Gastrocnemius medialis (tissue), 4 donors: ENCODE results near the gene HSPG2. TPM values are rescaled to one million over a fixed set of nuclear protein-coding genes. Genes with fewer than 3 reads are reported as not detected.

Experiments
- ATAC-seq, 2 donors: fragments of 150-250 bp; one replicate each; pipeline ENCODE4 v1.9.1; 2016
- DNase-seq, 2 donors: peaks; one replicate each; pipeline ENCODE4 v3.0.0-alpha.2; 2019
- H3K27ac ChIP-seq, 4 donors: fragments of 200-600 bp; sonication (generic); 1 replicate in 1 of 4; 2 replicates in 3 of 4; pipeline ENCODE4 v1.5.1; 2016 to 2018; ENCODE audit warnings: mild to moderate bottlenecking in 2 of 4, moderate library complexity in 1 of 4
- H3K27me3 ChIP-seq, 3 donors: fragments of 200-600 bp; sonication (generic) in 2 of 3; 1 replicate in 1 of 3; 2 replicates in 2 of 3; pipeline versions ENCODE4 v1.5.1 to v1.6.0; 2016 to 2019; ENCODE audit warnings: mild to moderate bottlenecking in 1 of 3, moderate library complexity in 1 of 3
- H3K36me3 ChIP-seq, 2 donors: fragments of 200-600 bp; sonication (generic) in 1 of 2; one replicate each; pipeline ENCODE4 v1.5.1; 2017 to 2018
- H3K4me1 ChIP-seq, 2 donors: fragments of 200-600 bp; sonication (generic) in 1 of 2; one replicate each; pipeline ENCODE4 v1.5.1; 2016 to 2017; ENCODE audit warnings: mild to moderate bottlenecking in 2 of 2
- H3K4me3 ChIP-seq, 4 donors: fragments of 200-600 bp; sonication (generic) in 3 of 4; 1 replicate in 1 of 4; 2 replicates in 3 of 4; pipeline ENCODE4 v1.5.1; 2016 to 2019; ENCODE audit warnings: mild to moderate bottlenecking in 2 of 4
- H3K9me3 ChIP-seq, 3 donors: fragments of 200-600 bp; sonication (generic) in 2 of 3; 1 replicate in 1 of 3; 2 replicates in 2 of 3; pipeline ENCODE4 v1.5.1; 2016 to 2019
- POLR2A ChIP-seq, 2 donors: fragments of 450-650 bp; IDR thresholded peaks; one replicate each; pipeline ENCODE4 v1.6.1; 2017; ENCODE audit warnings: antibody characterized with exemption in 2 of 2, mild to moderate bottlenecking in 2 of 2, moderate library complexity in 2 of 2
- in situ Hi-C, 4 donors: fragments of 200-750 bp; cut with MboI; loops; one replicate each; pipeline versions ENCODE4 v1.15.0 to v1.8.0; 2017; ENCODE audit warnings: low sequenced_read_pairs in 4 of 4
- intact Hi-C: fragments of 100-400 bp; cut with DNase I; formaldehyde crosslinking; loops from one replicate; pipeline ENCODE4 v1.15.1; 2023; ENCODE audit warnings: low total_unique reads
- total RNA-seq, 4 donors: library from RNA; depleted of rRNA; stranded (reverse); fragments of >200 nt; gene quantifications; one replicate each; pipeline versions ENCODE4 v1.1.0 to v1.2.3, GENCODE V29; 2016
- TF ChIP-seq, protein P1 (sequence below), 5 experiments: fragments of 450-650 bp in 3 of 5; fragments of 200-600 bp in 2 of 5; sonication (generic) in 2 of 5; IDR thresholded peaks in 4 of 5; conservative IDR thresholded peaks in 1 of 5; 1 replicate in 4 of 5; 2 replicates in 1 of 5; pipeline ENCODE4 v1.5.1; 2016 to 2019; ENCODE audit warnings: antibody characterized with exemption in 5 of 5, mild to moderate bottlenecking in 3 of 5, moderate library complexity in 3 of 5

The HSPG2 gene
- total RNA-seq, 4 donors from 2014 or later: 68.9 to 108 (median 83.5) TPM

DNA sequence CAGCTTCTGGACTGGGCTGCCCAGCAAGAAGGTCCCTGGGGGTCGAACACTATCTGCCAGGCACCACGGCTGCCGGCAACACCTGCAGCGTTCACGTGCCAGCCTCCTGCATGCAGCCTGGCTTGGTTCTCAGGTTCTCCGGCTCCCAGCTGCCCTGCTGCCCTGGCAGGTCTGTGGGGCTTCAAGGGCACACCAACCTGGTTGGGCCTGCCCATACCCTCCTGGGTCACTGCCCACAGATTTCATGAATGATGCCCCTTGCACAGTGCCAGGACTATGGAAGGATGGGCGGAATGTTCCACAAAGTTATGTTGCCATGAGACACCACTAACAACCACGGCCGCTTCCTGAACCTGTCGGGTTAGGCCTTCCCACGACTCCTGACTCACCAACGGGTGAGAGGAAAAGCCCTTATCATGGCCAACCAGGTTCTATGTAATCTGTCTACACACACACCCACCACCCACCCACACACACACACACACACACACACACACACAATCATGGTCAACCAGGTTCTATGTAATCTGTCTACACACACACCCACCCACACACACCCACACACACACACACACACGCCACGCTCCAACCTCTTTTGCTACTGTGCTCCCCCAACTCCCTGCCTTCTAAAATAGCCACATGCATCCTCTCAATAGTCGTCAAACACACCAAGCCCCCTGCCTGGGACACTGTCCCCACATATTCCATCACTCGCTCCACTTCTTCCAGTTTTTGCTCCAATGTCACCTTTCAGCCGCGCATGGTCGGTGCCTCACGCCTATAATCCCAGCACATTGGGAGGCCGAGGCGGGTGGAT is 32.2 kb downstream of the HSPG2 start:
- H3K4me3 ChIP-seq: no peak overlapping the region
- H3K9me3 ChIP-seq: no peaks in the 10 kb centered on the region
- ATAC-seq (peak; percentile 43 to 64), DNase-seq (peak; percentile 43 to 78)
- H3K27me3 ChIP-seq: no peaks in the 10 kb centered on the region
- in situ Hi-C loops: no loop called here
- TF ChIP-seq POLR2A (IDR thresholded peaks at IDR 0.05): no peak
- TF ChIP-seq, protein P1, sequence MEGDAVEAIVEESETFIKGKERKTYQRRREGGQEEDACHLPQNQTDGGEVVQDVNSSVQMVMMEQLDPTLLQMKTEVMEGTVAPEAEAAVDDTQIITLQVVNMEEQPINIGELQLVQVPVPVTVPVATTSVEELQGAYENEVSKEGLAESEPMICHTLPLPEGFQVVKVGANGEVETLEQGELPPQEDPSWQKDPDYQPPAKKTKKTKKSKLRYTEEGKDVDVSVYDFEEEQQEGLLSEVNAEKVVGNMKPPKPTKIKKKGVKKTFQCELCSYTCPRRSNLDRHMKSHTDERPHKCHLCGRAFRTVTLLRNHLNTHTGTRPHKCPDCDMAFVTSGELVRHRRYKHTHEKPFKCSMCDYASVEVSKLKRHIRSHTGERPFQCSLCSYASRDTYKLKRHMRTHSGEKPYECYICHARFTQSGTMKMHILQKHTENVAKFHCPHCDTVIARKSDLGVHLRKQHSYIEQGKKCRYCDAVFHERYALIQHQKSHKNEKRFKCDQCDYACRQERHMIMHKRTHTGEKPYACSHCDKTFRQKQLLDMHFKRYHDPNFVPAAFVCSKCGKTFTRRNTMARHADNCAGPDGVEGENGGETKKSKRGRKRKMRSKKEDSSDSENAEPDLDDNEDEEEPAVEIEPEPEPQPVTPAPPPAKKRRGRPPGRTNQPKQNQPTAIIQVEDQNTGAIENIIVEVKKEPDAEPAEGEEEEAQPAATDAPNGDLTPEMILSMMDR (IDR thresholded peaks at IDR 0.05 in 4 of 5, conservative IDR thresholded peaks at IDR 0.05 in 1 of 5): no peak
- H3K27ac ChIP-seq: peak overlapping the region; percentile 87 to 94 (median 90)
- H3K36me3 ChIP-seq: no peaks in the 10 kb centered on the region
- intact Hi-C loops: no loop called here
- peaks cover 88 to 96% of the 10 kb centered on the region in 2 donors for H3K4me1 ChIP-seq

DNA sequence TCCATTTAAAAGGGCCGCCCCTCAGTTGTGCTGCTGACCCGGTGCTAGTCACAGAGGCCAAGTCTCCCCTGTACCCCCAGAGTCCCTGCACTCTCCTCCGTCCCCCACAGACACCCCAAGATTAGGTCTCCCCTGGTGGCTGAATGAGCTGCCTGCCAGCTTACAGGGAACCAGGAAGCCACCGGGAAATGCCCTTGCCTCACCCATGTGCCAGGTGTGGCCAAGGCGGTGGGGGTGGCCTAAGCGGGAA is 32.7 kb downstream of the HSPG2 start:
- peaks cover 88 to 96% of the 10 kb centered on the region in 2 donors for H3K4me1 ChIP-seq
- no peak for ATAC-seq
- no peak overlapping the region for H3K4me3 ChIP-seq
- H3K36me3 ChIP-seq: no peaks in the 10 kb centered on the region
- no peaks in the 10 kb centered on the region for H3K9me3 ChIP-seq
- no peak for DNase-seq
- intact Hi-C loops: no loop called here
- TF ChIP-seq, protein P1 (IDR thresholded peaks at IDR 0.05 in 4 of 5, conservative IDR thresholded peaks at IDR 0.05 in 1 of 5): no peak
- no peak for TF ChIP-seq POLR2A (IDR thresholded peaks at IDR 0.05)
- no peaks in the 10 kb centered on the region for H3K27me3 ChIP-seq
- peak overlapping the region; percentile 87 to 94 (median 90) for H3K27ac ChIP-seq
- in situ Hi-C loops: no loop called here

DNA sequence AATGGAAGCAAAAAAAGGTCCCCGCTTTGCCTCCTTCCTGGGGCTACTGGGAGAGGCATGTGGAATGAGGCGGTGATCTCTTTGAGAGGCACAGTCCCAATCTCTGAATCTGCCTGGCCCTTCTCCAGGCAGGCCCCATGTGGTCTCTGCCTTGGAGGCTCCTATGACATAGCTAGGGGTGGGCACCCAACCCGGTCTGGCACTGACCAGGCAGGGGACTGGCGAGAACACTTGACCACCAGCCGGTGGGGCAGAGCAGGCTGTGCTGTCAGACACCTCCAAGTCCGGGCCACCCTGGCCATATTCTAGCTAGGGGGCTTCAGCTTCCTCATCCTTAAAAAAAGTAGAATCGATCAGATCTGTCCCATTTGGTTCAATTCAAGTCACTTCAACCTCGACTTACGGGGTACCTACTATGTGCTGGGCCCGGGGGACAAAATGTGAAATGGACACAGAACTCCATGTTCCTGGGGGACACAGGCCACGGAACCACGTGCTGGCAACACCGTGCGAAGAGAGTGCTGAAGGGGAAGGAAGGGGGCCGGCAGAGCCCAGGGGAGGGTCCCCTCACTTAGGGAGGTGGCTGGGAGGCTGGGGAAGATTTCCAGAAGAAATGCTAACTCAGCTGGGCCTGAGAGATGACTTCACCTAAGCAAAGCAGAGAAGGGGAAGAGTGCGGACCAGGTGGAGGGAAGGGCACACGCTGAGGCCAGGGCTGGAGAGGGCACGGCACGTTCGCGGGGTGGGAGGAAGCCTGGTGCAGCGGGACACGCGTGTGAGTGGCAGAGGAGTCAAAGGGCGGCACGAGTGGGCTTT is 33.3 kb downstream of the HSPG2 start:
- H3K27ac ChIP-seq: peak overlapping the region; percentile 87 to 94 (median 90)
- H3K27me3 ChIP-seq: no peaks in the 10 kb centered on the region
- H3K4me1 ChIP-seq: peaks cover 87 to 95% of the 10 kb centered on the region in 2 donors
- intact Hi-C loops: no loop called here
- H3K36me3 ChIP-seq: no peaks in the 10 kb centered on the region
- no peak for DNase-seq
- ATAC-seq: no peak
- H3K4me3 ChIP-seq: no peak overlapping the region
- H3K9me3 ChIP-seq: no peaks in the 10 kb centered on the region
- TF ChIP-seq, protein P1 (IDR thresholded peaks at IDR 0.05 in 4 of 5, conservative IDR thresholded peaks at IDR 0.05 in 1 of 5): no peak
- no peak for TF ChIP-seq POLR2A (IDR thresholded peaks at IDR 0.05)
- in situ Hi-C loops: no loop called here

DNA sequence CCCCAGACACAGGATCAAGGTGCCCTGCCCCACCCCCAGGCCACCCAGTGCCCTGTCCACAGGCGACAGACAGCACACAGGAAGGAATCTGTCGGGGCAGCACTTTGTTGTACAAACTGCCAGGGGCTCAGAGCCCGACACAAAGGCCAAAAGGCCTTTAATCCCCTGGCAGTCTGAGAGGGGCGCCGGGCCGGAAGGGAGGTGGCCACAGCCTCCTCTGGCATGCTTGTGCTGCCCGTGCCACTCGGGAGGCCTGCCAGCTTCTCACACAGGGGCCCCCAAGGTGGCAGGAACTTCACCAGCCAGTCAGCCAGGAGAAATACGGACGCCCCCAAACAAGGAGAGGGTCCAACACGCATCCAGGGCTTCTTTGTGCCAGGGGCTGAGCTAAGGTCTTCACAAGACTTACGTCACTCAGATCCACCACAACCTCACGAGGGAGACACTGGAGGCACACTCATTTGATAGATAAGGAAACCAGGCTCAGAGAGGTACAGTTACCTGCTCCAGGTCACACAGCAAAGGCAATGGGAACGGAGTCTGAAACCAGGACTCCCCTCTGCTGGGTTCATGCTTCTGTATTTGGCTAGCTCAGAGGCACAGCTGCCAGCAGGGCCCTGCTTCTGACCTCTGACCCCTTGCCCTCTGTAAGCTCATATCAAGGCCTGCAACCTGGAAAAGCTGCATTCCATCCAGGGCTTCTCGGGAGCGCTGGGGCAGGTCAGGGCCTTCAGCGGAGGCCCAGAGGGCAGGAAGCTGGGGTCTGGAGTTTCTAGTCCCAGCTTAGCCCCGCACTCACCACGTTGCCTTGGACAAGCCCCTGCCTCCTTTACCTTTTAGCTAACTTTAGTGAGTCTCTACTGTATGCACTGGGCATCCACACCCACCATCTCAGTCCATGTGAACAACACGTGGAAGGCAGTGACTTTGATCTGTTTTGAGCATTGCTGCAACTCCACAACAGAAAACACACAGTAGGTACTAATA is 34.8 kb downstream of the HSPG2 start:
- in situ Hi-C loops (no loop called here), intact Hi-C loops (no loop called here)
- peaks cover 82 to 95% of the 10 kb centered on the region in 2 donors for H3K4me1 ChIP-seq
- peak in 1 of 2 donors; percentile 15 for DNase-seq
- peak overlapping the region; percentile 87 to 94 (median 90) for H3K27ac ChIP-seq
- no peaks in the 10 kb centered on the region for H3K36me3 ChIP-seq
- no peaks in the 10 kb centered on the region for H3K9me3 ChIP-seq
- no peak overlapping the region for H3K4me3 ChIP-seq
- no peaks in the 10 kb centered on the region for H3K27me3 ChIP-seq
- ATAC-seq: no peak
- TF ChIP-seq, protein P1 (IDR thresholded peaks at IDR 0.05 in 4 of 5, conservative IDR thresholded peaks at IDR 0.05 in 1 of 5): no peak
- no peak for TF ChIP-seq POLR2A (IDR thresholded peaks at IDR 0.05)
